Measurements from ENCODE around the gene PHF21B. TPM values are rescaled to one million over a fixed set of nuclear protein-coding genes. Genes with fewer than 3 reads are reported as not detected.

Gene PHF21B
- total and polyA plus RNA-seq, 2 of the 8 experiments (the other 6 are each of a cell fraction or from before 2014, with no cell fraction given) = 19.3 to 68.1 TPM

GRCh38 chr22:44879301-44879680, 130.5 kb downstream of the PHF21B start:
- WGBS, 2 experiments (ENCODE audit: extremely low coverage in 1 of 2, insufficient coverage in 1 of 2, insufficient read length in 1 of 2, insufficient replicate concordance in 2 of 2, low coverage in 1 of 2, low lambda C conversion rate in 2 of 2, missing lambda C conversion rate in 1 of 2) = 96% methylated on average over 12 of the region's 12 CpGs; no CpG with 5 or more reads in 1 of the 2 experiments
- Histone ChIP-seq H2BK5ac (ENCODE audit: low read depth, low read length) (no peak overlapping the region), H2BK20ac (ENCODE audit: low read length) (no peak overlapping the region), H2AFZ (ENCODE audit: low read length) (no peak overlapping the region), H4K91ac (replicated peaks; ENCODE audit: insufficient read length, low read length) (no peak overlapping the region), H3K9ac (replicated peaks in 1 of 4; ENCODE audit: extremely low read depth in 1 of 4, low read depth in 3 of 4, low read length in 3 of 4) (no peak overlapping the region), H3K79me1 (ENCODE audit: low read depth, low read length) (no peaks in the 10 kb centered on the region), H3K79me2 (ENCODE audit: control insufficient read depth in 1 of 2, insufficient read depth in 2 of 2, low read length in 2 of 2) (no peaks in the 10 kb centered on the region), H3K23ac (ENCODE audit: insufficient read length) (no peak overlapping the region), H3K18ac (ENCODE audit: extremely low read depth, low read length) (no peak overlapping the region), H3K56ac (replicated peaks; ENCODE audit: insufficient read length, low read depth, low read length) (no peak overlapping the region), H4K8ac (ENCODE audit: extremely low read depth, insufficient read depth, low read length) (no peak overlapping the region), H3K14ac (ENCODE audit: insufficient read length) (no peak overlapping the region), H3K4me3 (ENCODE audit: extremely low read depth in 1 of 4, insufficient read depth in 2 of 4, low read depth in 3 of 4, low read length in 4 of 4) (no peak overlapping the region), H2BK15ac (ENCODE audit: low read length) (no peak overlapping the region), H3K4ac (replicated peaks; ENCODE audit: insufficient read length, low read depth, low read length) (no peak overlapping the region), H2BK120ac (replicated peaks; ENCODE audit: low read depth, low read length) (no peak overlapping the region), H3K27me3 (replicated peaks in 1 of 4; ENCODE audit: control insufficient read depth in 3 of 4, extremely low read depth in 1 of 4, insufficient read depth in 3 of 4, low read length in 3 of 4) (no peaks in the 10 kb centered on the region; a peak in 1 of 7 replicates), H4K5ac (ENCODE audit: insufficient read length, low read depth, low read length) (no peak overlapping the region), H3K9me3 (ENCODE audit: insufficient read depth in 2 of 2, low read depth in 1 of 2, low read length in 1 of 2) (peaks cover 0 to 8% of the 10 kb centered on the region in 2 experiments; a peak in 2 of 4 replicates), H3K27ac (ENCODE audit: low read depth, low read length) (no peak overlapping the region), H3K4me2 (ENCODE audit: insufficient read depth in 1 of 2, low read depth in 2 of 2, low read length in 2 of 2) (no peak overlapping the region), H3K23me2 (ENCODE audit: low read depth, low read length) (peaks cover 4% of the 10 kb centered on the region; the same call in 1 of the 2 replicates), H2AK5ac (ENCODE audit: low read depth, low read length) (no peak overlapping the region), H4K20me1 (replicated peaks in 1 of 2; ENCODE audit: control insufficient read depth in 1 of 2, insufficient read depth in 2 of 2, low read length in 2 of 2) (peaks cover 0 to 2% of the 10 kb centered on the region in 2 experiments), H2BK12ac (ENCODE audit: low read depth, low read length) (no peak overlapping the region), H3K4me1 (replicated peaks in 1 of 4; ENCODE audit: control insufficient read depth in 3 of 4, insufficient read depth in 4 of 4, low read length in 3 of 4) (no peaks in the 10 kb centered on the region), H3K36me3 (ENCODE audit: control insufficient read depth in 2 of 4, insufficient read depth in 4 of 4, low read length in 3 of 4) (peaks cover 4 to 24% (median 9%) of the 10 kb centered on the region in 4 experiments; a peak in 6 of 8 replicates)
- no peak for DNase-seq (ENCODE audit: low read depth in 1 of 2, low spot score in 2 of 2)
- no peak for FAIRE-seq
- ChIA-PET CTCF (ENCODE audit: partially characterized antibody) (interaction anchor here (1.0 to 2.1 kb wide), 2 partner anchors 46 to 58 kb away, joined by 5 read pairs; no protein-coding TSS in a partner anchor), POLR2A (ENCODE audit: partially characterized antibody) (interaction anchor here (1.1 kb wide), 1 partner anchor 8 kb away, joined by 3 read pairs; no protein-coding TSS in a partner anchor)

All from H1 (cell line).